Measurements from ENCODE around the gene CNPY1. TPM values are rescaled to one million over a fixed set of nuclear protein-coding genes. Genes with fewer than 3 reads are reported as not detected.

Gene CNPY1
- total RNA-seq, 1 donor from 2014 or later: not detected

- Mint-ChIP-seq H3K9me3 (no peaks in the 10 kb centered on the region), H3K27me3 (peaks cover 35% of the 10 kb centered on the region), H3K4me3 (no peak overlapping the region), H3K4me1 (no peaks in the 10 kb centered on the region), H3K36me3 (ENCODE audit: low read depth) (no peaks in the 10 kb centered on the region), H3K27ac (no peak overlapping the region)
- ChIA-PET POLR2A (no interaction called here), CTCF (no interaction called here)
- intact Hi-C loops (cut with micrococcal nuclease): no loop called here
- TF ChIP-seq, protein P1, sequence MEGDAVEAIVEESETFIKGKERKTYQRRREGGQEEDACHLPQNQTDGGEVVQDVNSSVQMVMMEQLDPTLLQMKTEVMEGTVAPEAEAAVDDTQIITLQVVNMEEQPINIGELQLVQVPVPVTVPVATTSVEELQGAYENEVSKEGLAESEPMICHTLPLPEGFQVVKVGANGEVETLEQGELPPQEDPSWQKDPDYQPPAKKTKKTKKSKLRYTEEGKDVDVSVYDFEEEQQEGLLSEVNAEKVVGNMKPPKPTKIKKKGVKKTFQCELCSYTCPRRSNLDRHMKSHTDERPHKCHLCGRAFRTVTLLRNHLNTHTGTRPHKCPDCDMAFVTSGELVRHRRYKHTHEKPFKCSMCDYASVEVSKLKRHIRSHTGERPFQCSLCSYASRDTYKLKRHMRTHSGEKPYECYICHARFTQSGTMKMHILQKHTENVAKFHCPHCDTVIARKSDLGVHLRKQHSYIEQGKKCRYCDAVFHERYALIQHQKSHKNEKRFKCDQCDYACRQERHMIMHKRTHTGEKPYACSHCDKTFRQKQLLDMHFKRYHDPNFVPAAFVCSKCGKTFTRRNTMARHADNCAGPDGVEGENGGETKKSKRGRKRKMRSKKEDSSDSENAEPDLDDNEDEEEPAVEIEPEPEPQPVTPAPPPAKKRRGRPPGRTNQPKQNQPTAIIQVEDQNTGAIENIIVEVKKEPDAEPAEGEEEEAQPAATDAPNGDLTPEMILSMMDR (IDR thresholded peaks at IDR 0.05): no peak
- no peak for DNase-seq
- no peak for ATAC-seq (ENCODE audit: low read depth)
These were observed 37.3 kb upstream of the CNPY1 start for GRCh38 chr7:155583636-155584035.

DNA sequence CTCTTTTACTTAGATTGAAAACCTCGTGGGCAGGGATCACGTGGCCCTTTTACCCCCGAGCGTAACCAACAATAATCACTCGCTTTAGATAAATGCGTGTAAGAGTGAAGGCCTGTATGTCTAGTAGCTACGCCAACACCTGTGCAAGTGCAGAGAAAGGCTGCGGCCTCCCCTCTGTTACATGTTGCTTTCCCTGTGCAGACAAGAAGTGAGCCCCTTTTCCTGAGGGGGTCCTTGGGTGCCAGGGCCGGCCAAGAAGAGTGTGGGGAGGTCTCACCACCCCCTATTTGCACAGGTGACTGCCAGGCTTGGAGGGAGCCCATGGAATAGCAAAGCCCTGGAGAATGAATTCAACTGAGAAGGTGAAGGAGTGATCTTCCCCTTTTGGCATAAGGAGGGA lies 35.6 kb upstream of the CNPY1 start:
- intact Hi-C loops (cut with micrococcal nuclease): no loop called here
- TF ChIP-seq, protein P1 (IDR thresholded peaks at IDR 0.05): no peak
- H3K27me3 Mint-ChIP-seq: peaks cover 29% of the 10 kb centered on the region
- H3K4me1 Mint-ChIP-seq: no peaks in the 10 kb centered on the region
- H3K36me3 Mint-ChIP-seq (ENCODE audit: low read depth): no peaks in the 10 kb centered on the region
- CTCF ChIA-PET: no interaction called here
- H3K4me3 Mint-ChIP-seq: no peak overlapping the region
- H3K27ac Mint-ChIP-seq: no peak overlapping the region
- H3K9me3 Mint-ChIP-seq: no peaks in the 10 kb centered on the region
- DNase-seq (no peak), ATAC-seq (ENCODE audit: low read depth) (no peak)
- POLR2A ChIA-PET: no interaction called here

DNA sequence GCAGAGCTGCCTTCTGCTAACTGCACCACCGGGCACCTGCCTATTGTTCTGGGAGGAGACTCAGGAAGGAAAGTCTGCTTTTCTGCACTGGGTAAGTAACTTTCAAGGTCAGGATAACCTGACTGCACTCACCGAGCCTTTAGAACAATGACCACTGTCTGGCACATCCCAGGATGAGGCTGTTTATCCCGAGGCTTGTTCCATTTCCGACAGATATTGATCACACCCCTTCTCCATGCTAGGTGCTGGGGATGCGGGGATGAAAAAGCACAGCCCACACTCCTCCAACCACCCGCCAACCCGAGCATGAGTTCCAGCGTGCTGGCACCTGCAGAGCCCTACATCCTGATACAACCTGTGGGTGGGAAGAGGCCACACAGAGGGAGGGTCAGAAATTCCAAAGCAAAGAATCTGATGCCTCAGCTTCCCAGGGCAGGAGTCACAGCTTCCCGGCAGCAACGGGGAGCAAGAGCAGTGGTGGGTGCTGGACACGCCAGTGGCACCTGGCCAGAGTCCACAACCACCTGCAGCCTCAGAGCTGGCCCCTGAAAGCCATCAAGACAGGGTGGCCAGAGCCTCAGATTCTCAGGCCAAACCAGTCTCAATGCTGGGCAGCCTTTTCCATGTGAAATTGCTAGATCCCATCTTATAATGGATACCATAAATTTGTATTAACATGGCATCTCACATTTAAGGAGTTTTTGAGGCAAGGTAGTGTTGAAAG lies 34.9 kb upstream of the CNPY1 start:
- intact Hi-C loops (cut with micrococcal nuclease): no loop called here
- H3K27me3 Mint-ChIP-seq: peaks cover 24% of the 10 kb centered on the region
- no peak for DNase-seq

GRCh38 chr7:155580367-155580766 lies 34.0 kb upstream of the CNPY1 start:
- H3K4me3 Mint-ChIP-seq: no peak overlapping the region
- no peak for DNase-seq
- peaks cover 20% of the 10 kb centered on the region for H3K27me3 Mint-ChIP-seq
- no peaks in the 10 kb centered on the region for H3K9me3 Mint-ChIP-seq
- intact Hi-C loops (cut with micrococcal nuclease): no loop called here
- no peaks in the 10 kb centered on the region for H3K36me3 Mint-ChIP-seq (ENCODE audit: low read depth)
- no peaks in the 10 kb centered on the region for H3K4me1 Mint-ChIP-seq
- no peak overlapping the region for H3K27ac Mint-ChIP-seq
- POLR2A ChIA-PET: no interaction called here
- no peak for ATAC-seq (ENCODE audit: low read depth)
- CTCF ChIA-PET: no interaction called here
- TF ChIP-seq, protein P1 (IDR thresholded peaks at IDR 0.05): no peak

More for the DNA sequence above, 34.9 kb upstream of the CNPY1 start:
- no peak for ATAC-seq (ENCODE audit: low read depth)
- ChIA-PET POLR2A (no interaction called here), CTCF (no interaction called here)
- Mint-ChIP-seq H3K4me3 (no peak overlapping the region), H3K36me3 (ENCODE audit: low read depth) (no peaks in the 10 kb centered on the region), H3K9me3 (no peaks in the 10 kb centered on the region), H3K4me1 (no peaks in the 10 kb centered on the region), H3K27ac (no peak overlapping the region)
- TF ChIP-seq, protein P1 (IDR thresholded peaks at IDR 0.05): no peak

DNA sequence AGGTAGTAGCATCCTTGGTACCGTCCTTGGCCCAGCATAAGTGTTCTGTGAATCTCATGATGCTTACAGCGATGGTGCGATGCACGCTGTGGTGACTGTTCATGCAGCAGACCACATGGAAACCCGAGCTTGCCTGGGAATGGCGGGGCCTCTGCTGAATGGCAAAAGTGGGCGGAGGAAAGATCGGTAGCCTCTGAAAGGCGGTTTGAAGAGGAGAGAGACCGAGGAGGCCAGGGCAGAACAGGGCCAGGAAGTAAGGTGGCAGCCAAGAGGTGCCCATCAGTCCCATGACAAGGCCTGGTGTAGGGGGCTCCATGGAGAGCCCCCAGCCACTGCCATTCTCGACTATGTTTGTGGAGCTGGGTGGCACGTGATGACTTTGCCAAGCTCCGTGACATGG lies 33.2 kb upstream of the CNPY1 start:
- H3K4me3 Mint-ChIP-seq: no peak overlapping the region
- ATAC-seq (ENCODE audit: low read depth): no peak
- TF ChIP-seq, protein P1 (IDR thresholded peaks at IDR 0.05): no peak
- POLR2A ChIA-PET: no interaction called here
- no peaks in the 10 kb centered on the region for H3K9me3 Mint-ChIP-seq
- no peaks in the 10 kb centered on the region for H3K36me3 Mint-ChIP-seq (ENCODE audit: low read depth)
- CTCF ChIA-PET: no interaction called here
- peaks cover 13% of the 10 kb centered on the region for H3K27me3 Mint-ChIP-seq
- H3K27ac Mint-ChIP-seq: no peak overlapping the region
- no peak for DNase-seq
- intact Hi-C loops (cut with micrococcal nuclease): no loop called here
- H3K4me1 Mint-ChIP-seq: no peaks in the 10 kb centered on the region
